Ishikawa (cell line): ENCODE data around the gene PHF24.

Experiments used
- CEBPB ChIP-seq: IDR thresholded peaks from 2 replicates; pipeline ENCODE4 v1.6.1; 2012
- NFIC ChIP-seq: IDR thresholded peaks from 2 replicates; pipeline ENCODE4 v1.6.1; 2012
- TAF1 ChIP-seq: IDR thresholded peaks from 2 replicates; pipeline ENCODE4 v1.6.1; 2012; ENCODE audit warnings: low read depth, mild to moderate bottlenecking
- TEAD4 ChIP-seq: IDR thresholded peaks from 2 replicates; pipeline ENCODE4 v1.6.1; 2012
- YY1 ChIP-seq: IDR thresholded peaks from 2 replicates; pipeline ENCODE4 v1.6.1; 2012; ENCODE audit warnings: low read depth
- TF ChIP-seq, protein P1 (sequence below): IDR thresholded peaks from 2 replicates; pipeline ENCODE4 v1.6.1; 2012
- TF ChIP-seq, protein P2 (sequence below): IDR thresholded peaks from 2 replicates; pipeline ENCODE4 v1.6.1; 2012; ENCODE audit warnings: low read depth, mild to moderate bottlenecking

GRCh38 chr9:35028341-35028740, 70.3 kb downstream of the PHF24 start:
- TF ChIP-seq CEBPB (no peak), TAF1 (no peak), TEAD4 (no peak), NFIC (no peak), YY1 (no peak)
- TF ChIP-seq, protein P1, sequence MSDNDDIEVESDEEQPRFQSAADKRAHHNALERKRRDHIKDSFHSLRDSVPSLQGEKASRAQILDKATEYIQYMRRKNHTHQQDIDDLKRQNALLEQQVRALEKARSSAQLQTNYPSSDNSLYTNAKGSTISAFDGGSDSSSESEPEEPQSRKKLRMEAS, result no peak
- TF ChIP-seq, protein P2, sequence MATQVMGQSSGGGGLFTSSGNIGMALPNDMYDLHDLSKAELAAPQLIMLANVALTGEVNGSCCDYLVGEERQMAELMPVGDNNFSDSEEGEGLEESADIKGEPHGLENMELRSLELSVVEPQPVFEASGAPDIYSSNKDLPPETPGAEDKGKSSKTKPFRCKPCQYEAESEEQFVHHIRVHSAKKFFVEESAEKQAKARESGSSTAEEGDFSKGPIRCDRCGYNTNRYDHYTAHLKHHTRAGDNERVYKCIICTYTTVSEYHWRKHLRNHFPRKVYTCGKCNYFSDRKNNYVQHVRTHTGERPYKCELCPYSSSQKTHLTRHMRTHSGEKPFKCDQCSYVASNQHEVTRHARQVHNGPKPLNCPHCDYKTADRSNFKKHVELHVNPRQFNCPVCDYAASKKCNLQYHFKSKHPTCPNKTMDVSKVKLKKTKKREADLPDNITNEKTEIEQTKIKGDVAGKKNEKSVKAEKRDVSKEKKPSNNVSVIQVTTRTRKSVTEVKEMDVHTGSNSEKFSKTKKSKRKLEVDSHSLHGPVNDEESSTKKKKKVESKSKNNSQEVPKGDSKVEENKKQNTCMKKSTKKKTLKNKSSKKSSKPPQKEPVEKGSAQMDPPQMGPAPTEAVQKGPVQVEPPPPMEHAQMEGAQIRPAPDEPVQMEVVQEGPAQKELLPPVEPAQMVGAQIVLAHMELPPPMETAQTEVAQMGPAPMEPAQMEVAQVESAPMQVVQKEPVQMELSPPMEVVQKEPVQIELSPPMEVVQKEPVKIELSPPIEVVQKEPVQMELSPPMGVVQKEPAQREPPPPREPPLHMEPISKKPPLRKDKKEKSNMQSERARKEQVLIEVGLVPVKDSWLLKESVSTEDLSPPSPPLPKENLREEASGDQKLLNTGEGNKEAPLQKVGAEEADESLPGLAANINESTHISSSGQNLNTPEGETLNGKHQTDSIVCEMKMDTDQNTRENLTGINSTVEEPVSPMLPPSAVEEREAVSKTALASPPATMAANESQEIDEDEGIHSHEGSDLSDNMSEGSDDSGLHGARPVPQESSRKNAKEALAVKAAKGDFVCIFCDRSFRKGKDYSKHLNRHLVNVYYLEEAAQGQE, result no peak
